Fibroblast of villous mesenchyme (primary cell): ENCODE data around the gene JAKMIP2. TPM values are rescaled to one million over a fixed set of nuclear protein-coding genes. Genes with fewer than 3 reads are reported as not detected.
A peak's percentile ranks its signal among the peaks of the same experiment; 100 is the strongest.

Source experiments
- DNase-seq: peaks from one replicate; pipeline ENCODE4 v3.0.0-alpha.2; 2010; ENCODE audit warnings: low read depth
- H3K4me3 ChIP-seq: 2 replicates; pipeline ENCODE4 v1.5.1; 2011; ENCODE audit warnings: low read depth, mild to moderate bottlenecking, low read length
- CTCF ChIP-seq: IDR thresholded peaks from 2 replicates; pipeline ENCODE4 v1.5.1; 2012; ENCODE audit warnings: low read depth, mild to moderate bottlenecking, low read length; ENCODE audit not compliant: insufficient read depth
- total RNA-seq: library from RNA; depleted of rRNA; stranded (reverse); fragments of >200 nt; gene quantifications from 2 replicates; pipeline ENCODE4 v1.2.3, GENCODE V29; 2012

The JAKMIP2 gene
- total RNA-seq, 1 donor: 3.5 TPM

DNA sequence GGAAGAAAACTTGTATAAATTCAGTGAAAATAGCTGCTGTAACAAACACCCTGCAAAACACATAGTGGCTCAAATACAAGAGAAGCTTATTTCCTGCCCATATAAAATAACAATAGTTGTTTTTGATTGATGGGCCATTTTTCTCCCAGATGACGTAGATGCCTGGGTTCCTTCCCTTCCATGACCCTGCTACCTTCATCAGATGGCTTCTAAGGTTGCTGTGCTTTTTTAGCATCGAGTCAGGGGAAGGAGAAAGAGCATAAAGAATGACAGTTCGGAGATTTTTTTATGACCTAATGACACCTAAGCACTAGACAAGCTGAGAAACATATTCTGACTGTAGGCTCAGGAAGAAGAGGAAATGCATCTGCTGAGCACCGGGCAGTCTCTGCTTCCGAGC, 238.0 kb downstream of the JAKMIP2 start:
- no peak for TF ChIP-seq CTCF
- H3K4me3 ChIP-seq: no peak overlapping the region
- no peak for DNase-seq

GRCh38 chr5:147539053-147539452, 243.5 kb downstream of the JAKMIP2 start:
- no peak overlapping the region for H3K4me3 ChIP-seq
- no peak for TF ChIP-seq CTCF
- peak; percentile 27 for DNase-seq

GRCh38 chr5:147538236-147538635, 244.3 kb downstream of the JAKMIP2 start:
- DNase-seq: peak; percentile 23
- TF ChIP-seq CTCF: no peak
- no peak overlapping the region for H3K4me3 ChIP-seq

Other genes with a start within 250 kb of the JAKMIP2 start
- gene SPINK1, start 48.9 kb upstream of the JAKMIP2 start, total RNA-seq: 0.32 TPM in 1 of 2 replicates, not detected in the other
- not detected in 2 replicates for gene SCGB3A2, start 96.0 kb upstream of the JAKMIP2 start, total RNA-seq
- gene C5orf46, start 123.8 kb upstream of the JAKMIP2 start, total RNA-seq: 0.43 and 4.8 TPM in 2 replicates